ENCODE data around the gene NPAS1. TPM values are rescaled to one million over a fixed set of nuclear protein-coding genes. Genes with fewer than 3 reads are reported as not detected.
A peak's percentile ranks its signal among the peaks of the same experiment; 100 is the strongest.

Gene NPAS1
- total and polyA plus RNA-seq, 2 of the 13 experiments (the other 11 are each of a cell fraction or from before 2014, with no cell fraction given): 0.35 to 2.9 TPM

DNA sequence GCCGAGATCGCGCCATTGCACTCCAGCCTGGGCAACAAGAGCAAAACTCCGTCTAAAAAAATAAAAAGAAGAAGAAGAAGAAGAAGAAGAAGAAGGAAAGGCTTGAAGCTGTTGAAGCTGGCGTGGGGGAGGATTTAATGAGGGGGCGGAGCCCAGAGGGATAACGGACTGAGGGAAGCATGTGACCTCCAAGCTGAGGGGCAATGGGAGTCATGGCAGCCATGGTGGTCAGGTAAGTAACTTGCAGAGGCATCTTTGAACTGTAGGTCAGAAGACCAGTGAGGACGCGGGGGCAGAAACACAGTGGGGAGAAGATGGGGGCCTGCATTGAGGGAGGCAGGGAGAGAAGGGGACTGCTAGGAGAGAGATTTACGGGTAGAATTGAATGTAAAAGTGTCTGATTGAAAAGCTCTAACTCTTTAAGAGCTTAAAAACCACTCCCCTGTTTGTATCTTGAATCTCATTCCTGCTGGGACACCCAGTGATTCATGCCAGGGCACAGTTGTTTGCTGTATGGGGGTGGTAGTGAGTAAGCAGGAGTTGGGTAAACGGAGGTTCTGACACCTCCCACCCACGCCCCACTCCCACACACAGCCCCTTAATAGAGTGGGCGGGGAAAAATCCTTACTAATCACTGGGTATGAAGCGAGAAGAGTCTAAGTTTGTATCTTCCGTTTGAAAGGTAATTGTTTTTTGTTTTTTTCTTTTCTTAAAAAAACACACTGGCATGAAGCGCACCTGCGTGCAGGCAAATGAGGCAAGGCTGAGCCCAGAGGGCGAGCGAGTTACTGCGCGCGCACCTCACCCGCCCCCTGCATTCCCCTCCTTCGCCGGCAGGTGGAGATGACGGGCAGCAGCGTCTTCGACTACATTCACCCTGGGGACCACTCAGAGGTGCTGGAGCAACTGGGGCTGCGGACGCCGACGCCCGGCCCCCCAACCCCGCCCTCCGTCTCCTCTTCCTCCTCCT is 15.8 kb downstream of the NPAS1 start (continued):
- TF ChIP-seq CBX5 (CRISPR knock-in tag; IDR thresholded peaks at IDR 0.05; ENCODE audit: borderline replicate concordance) (no peak), NAIF1 (CRISPR knock-in tag; IDR thresholded peaks at IDR 0.05; ENCODE audit: borderline replicate concordance) (no peak), ZNF605 (CRISPR knock-in tag; IDR thresholded peaks at IDR 0.05) (no peak), KDM4B (CRISPR knock-in tag; IDR thresholded peaks at IDR 0.05) (no peak), JUND (CRISPR knock-in tag; IDR thresholded peaks at IDR 0.05) (no peak), PHF5A (CRISPR knock-in tag; IDR thresholded peaks at IDR 0.05; ENCODE audit: low read depth, unreplicated experiment) (peak; percentile 56), ZNF788 (CRISPR knock-in tag; IDR thresholded peaks at IDR 0.05; ENCODE audit: borderline replicate concordance) (no peak), ZNF703 (CRISPR knock-in tag; IDR thresholded peaks at IDR 0.05; ENCODE audit: borderline replicate concordance) (no peak), CHD2 (IDR thresholded peaks at IDR 0.05; ENCODE audit: low read depth, low read length) (no peak)
- TF ChIP-seq, protein P1, sequence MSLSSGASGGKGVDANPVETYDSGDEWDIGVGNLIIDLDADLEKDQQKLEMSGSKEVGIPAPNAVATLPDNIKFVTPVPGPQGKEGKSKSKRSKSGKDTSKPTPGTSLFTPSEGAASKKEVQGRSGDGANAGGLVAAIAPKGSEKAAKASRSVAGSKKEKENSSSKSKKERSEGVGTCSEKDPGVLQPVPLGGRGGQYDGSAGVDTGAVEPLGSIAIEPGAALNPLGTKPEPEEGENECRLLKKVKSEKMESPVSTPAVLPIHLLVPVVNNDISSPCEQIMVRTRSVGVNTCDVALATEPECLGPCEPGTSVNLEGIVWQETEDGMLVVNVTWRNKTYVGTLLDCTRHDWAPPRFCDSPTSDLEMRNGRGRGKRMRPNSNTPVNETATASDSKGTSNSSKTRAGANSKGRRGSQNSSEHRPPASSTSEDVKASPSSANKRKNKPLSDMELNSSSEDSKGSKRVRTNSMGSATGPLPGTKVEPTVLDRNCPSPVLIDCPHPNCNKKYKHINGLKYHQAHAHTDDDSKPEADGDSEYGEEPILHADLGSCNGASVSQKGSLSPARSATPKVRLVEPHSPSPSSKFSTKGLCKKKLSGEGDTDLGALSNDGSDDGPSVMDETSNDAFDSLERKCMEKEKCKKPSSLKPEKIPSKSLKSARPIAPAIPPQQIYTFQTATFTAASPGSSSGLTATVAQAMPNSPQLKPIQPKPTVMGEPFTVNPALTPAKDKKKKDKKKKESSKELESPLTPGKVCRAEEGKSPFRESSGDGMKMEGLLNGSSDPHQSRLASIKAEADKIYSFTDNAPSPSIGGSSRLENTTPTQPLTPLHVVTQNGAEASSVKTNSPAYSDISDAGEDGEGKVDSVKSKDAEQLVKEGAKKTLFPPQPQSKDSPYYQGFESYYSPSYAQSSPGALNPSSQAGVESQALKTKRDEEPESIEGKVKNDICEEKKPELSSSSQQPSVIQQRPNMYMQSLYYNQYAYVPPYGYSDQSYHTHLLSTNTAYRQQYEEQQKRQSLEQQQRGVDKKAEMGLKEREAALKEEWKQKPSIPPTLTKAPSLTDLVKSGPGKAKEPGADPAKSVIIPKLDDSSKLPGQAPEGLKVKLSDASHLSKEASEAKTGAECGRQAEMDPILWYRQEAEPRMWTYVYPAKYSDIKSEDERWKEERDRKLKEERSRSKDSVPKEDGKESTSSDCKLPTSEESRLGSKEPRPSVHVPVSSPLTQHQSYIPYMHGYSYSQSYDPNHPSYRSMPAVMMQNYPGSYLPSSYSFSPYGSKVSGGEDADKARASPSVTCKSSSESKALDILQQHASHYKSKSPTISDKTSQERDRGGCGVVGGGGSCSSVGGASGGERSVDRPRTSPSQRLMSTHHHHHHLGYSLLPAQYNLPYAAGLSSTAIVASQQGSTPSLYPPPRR (CRISPR knock-in tag; IDR thresholded peaks at IDR 0.05; ENCODE audit: borderline replicate concordance): no peak
- TF ChIP-seq, protein P2, sequence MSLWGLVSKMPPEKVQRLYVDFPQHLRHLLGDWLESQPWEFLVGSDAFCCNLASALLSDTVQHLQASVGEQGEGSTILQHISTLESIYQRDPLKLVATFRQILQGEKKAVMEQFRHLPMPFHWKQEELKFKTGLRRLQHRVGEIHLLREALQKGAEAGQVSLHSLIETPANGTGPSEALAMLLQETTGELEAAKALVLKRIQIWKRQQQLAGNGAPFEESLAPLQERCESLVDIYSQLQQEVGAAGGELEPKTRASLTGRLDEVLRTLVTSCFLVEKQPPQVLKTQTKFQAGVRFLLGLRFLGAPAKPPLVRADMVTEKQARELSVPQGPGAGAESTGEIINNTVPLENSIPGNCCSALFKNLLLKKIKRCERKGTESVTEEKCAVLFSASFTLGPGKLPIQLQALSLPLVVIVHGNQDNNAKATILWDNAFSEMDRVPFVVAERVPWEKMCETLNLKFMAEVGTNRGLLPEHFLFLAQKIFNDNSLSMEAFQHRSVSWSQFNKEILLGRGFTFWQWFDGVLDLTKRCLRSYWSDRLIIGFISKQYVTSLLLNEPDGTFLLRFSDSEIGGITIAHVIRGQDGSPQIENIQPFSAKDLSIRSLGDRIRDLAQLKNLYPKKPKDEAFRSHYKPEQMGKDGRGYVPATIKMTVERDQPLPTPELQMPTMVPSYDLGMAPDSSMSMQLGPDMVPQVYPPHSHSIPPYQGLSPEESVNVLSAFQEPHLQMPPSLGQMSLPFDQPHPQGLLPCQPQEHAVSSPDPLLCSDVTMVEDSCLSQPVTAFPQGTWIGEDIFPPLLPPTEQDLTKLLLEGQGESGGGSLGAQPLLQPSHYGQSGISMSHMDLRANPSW (CRISPR knock-in tag; IDR thresholded peaks at IDR 0.05; ENCODE audit: borderline replicate concordance): no peak
- TF ChIP-seq, protein P3, sequence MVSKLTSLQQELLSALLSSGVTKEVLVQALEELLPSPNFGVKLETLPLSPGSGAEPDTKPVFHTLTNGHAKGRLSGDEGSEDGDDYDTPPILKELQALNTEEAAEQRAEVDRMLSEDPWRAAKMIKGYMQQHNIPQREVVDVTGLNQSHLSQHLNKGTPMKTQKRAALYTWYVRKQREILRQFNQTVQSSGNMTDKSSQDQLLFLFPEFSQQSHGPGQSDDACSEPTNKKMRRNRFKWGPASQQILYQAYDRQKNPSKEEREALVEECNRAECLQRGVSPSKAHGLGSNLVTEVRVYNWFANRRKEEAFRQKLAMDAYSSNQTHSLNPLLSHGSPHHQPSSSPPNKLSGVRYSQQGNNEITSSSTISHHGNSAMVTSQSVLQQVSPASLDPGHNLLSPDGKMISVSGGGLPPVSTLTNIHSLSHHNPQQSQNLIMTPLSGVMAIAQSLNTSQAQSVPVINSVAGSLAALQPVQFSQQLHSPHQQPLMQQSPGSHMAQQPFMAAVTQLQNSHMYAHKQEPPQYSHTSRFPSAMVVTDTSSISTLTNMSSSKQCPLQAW (CRISPR knock-in tag; IDR thresholded peaks at IDR 0.05): no peak; the same call in 1 of the 2 replicates
- TF ChIP-seq, protein P4, sequence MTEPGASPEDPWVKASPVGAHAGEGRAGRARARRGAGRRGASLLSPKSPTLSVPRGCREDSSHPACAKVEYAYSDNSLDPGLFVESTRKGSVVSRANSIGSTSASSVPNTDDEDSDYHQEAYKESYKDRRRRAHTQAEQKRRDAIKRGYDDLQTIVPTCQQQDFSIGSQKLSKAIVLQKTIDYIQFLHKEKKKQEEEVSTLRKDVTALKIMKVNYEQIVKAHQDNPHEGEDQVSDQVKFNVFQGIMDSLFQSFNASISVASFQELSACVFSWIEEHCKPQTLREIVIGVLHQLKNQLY (CRISPR knock-in tag; IDR thresholded peaks at IDR 0.05): no peak
- TF ChIP-seq, protein P5, sequence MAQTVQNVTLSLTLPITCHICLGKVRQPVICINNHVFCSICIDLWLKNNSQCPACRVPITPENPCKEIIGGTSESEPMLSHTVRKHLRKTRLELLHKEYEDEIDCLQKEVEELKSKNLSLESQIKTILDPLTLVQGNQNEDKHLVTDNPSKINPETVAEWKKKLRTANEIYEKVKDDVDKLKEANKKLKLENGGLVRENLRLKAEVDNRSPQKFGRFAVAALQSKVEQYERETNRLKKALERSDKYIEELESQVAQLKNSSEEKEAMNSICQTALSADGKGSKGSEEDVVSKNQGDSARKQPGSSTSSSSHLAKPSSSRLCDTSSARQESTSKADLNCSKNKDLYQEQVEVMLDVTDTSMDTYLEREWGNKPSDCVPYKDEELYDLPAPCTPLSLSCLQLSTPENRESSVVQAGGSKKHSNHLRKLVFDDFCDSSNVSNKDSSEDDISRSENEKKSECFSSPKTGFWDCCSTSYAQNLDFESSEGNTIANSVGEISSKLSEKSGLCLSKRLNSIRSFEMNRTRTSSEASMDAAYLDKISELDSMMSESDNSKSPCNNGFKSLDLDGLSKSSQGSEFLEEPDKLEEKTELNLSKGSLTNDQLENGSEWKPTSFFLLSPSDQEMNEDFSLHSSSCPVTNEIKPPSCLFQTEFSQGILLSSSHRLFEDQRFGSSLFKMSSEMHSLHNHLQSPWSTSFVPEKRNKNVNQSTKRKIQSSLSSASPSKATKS (CRISPR knock-in tag; IDR thresholded peaks at IDR 0.05): no peak
